GM18858 (cell line): ENCODE data around the gene GALE.
"Not testable (repeated sequence)": the region's sequence is repeated elsewhere in the genome, so short reads cannot be mapped to it uniquely, and the experiment has no call there.

Experiments used
- ATAC-seq: cut with Tn5 transposase; IDR thresholded peaks from one replicate; pipeline ENCODE4 v1.9.1; 2021; ENCODE audit not compliant: unreplicated experiment

Gene GALE

DNA sequence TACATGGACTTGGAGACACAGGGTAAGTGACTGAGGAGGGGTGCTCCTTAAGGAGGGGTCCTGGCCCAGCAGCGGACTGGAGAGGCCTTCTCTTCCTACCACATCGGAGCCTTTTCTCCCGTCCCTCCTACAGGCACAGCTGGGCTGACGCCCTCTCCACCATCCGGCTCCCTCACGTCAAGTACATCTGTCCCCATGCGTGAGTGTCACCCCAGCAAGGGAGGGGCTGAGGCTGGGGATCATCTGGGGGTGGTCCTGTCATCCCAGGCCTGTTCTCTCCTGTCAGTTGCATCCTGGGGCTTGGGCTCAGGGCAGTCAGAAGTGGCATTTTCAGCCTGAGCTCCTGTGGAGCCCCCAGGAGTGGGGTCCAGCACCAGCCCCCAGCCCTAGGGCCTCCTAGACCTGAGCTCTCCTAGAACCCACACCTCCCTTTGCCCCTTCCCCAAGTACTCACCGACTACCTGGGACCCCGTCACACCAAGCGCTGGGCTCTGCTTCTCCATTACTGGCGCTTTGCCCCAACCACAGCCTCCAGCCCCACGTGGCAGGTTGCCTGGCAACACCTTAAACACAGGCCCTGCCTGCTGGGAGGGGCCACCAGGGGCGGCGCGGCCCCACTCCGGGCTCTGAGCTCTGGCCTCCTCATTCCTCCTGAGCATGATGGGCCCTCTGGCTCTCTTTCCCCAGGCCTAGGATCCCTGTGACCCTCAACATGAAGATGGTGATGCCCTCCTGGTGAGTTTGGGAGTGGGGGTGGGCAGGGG is 7.4 kb downstream of the GALE start:
- no peak for ATAC-seq

DNA sequence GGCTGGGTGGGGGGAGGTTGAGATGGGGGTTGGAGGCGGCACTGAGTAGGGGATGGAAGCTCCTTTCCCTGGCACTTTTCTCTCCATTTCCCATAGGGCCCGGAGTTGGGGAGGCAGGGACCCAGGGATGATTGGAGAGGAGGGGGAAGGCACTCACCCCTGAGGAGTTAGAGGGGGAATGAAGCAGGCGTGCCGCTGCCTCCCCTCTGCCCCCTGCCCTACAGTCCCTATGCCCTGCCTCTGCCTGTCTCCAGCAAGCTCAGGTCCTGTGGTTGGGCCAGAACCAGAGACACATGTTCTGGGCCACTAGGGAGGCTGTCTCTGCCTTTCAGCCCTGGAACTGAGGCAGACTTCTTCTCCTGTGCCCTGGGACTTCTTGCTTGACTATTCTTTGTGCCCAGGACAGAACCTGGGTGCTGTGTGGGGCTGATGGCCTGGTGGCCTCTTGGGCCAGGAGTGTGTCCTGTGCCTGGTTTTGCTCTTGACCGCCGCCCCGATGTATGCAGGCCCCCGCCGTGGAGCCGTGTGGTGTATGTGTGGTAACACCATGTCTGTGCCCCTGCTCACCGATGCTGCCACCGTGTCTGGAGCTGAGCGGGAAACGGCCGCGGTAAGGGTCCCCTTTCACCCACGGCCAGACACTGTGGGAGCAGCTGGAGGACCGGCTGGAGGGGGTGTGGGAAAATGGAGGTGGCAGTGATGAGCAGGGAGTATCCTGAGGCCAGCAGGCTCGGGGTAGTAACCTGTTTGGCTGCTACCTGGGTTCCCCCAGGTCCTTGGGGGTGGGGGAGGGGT is 8.2 kb downstream of the GALE start:
- ATAC-seq: no peak

DNA sequence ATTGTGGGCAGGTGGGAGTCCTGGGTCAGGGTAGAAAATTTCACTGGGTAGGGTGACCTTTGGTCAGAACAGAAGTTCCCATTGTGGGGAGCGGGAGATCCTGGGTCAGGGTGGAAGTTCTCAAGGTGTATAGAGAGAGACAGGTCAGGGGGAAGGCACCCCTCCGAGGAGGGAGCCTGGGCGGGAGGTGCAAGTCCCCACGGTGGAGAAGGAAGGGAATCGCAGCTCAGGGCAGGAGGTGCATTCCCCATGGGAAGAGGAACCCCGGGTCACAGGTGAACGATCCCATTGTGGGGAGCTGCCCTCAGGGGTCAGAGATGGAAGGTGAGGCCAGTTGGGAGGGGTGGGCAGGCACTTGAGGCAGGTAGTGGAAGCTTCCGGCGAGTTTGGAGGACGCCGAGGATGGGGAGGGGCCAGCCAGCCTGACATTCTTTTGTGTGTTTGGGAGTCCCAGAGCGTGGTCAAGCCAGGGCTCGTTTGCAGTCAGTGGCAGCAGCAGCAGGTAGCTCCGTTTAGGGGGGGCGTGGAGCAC is 9.0 kb downstream of the GALE start:
- ATAC-seq: no peak

DNA sequence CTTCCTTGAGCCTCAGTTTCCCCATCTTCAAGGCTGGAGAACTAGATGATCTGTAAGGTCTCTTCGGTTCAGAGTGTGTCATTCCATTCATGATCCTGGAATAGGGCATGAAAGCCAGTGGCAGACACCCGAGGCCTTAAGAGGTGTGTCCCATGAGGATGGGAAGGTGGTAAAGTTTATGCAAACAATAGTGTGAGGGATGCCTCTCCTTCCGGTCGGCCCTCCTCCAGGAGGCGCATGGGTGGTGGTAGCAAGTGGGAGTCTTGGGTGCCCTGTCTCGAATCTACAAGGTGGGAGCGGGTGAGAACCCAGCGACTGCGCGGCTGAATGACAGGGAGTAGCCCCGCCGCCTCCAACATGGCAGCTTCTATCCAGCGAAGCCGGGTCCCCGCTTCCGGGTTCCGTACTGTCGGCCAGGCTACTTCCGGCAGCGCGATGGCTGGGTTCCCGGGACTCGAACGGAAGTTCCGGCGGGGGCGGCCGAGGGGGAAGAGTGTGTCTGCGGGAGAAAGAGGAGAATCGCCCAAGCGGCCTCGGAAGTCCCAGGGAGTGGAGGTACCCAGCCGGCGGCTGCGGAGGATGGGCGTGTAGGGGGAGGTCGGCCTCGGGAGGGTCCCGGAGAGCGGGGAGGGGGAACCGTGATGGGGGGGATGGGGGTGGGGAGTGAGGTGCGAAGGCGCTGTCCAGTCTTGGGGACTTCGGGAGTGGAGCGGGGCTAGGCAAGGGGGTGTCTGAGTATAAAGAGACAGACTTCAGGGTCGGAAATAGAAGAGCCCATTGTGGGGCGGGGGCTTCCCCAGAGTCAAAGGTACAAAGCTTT is 9.6 kb downstream of the GALE start, which contains the start of gene LYPLA2:
Gene LYPLA2 (plus strand): TSS at position 450 of the 820 bp plus-strand sequence. CDS start 1,538 bp downstream, outside the sequence.
- ATAC-seq: peak; percentile 56

DNA sequence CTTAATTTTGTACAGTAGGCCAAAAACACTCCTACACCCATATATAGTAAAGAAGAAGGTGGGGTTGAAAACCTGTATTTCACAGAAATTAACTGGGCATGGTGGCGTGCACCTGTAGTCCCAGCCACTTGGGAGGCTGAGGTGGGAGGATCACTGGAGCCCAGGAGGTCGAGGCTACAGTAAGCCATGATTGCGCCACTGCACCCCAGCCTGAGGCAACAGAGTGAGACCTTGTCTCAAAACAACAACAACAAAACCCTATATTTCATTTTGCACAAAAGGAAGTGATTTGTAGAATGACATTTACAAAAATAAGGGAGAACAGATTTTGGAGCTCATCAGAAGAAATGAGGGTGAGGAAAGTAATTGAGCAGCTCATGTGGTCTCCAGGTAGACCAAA is 11.9 kb downstream of the GALE start:
- no peak for ATAC-seq

DNA sequence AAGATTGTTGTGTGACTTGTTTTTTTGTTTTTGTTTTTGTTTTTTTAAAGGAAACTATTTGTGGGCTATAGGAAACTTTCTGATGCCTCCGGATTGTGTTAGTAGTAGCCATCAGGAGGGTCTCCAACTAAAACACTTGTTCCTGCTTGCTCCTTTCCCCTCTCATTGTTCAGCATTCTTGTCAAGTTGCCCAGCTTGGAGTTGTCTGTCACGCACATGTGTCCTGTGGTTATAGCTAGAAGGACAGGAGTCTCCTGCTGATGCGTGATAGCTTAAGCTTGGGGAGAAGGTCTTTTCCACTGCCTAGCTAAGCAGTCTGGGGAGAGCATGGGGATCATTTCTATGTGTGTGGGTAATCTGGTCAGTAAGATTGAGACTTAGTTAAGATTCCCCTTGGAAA is 12.9 kb downstream of the GALE start:
- no peak for ATAC-seq

DNA sequence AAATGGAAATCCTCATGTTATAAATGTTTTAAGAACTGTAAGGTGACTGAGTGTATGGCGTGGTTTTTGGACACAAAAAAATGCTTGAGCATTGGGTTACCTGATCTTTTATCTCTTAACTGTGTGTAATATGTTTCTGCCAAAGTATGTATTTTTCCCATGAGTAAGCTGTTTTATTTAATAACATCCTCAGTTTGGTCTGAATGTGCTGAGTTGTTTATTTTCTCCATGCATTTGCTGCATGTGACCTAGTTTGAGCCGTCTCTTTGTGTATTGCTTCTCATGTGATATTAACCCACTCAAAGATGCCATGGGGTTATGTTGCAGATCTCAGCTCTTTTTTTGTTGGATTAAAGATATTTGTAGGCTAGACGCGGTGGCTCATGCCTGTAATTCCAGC is 15.7 kb downstream of the GALE start:
- ATAC-seq: no peak

DNA sequence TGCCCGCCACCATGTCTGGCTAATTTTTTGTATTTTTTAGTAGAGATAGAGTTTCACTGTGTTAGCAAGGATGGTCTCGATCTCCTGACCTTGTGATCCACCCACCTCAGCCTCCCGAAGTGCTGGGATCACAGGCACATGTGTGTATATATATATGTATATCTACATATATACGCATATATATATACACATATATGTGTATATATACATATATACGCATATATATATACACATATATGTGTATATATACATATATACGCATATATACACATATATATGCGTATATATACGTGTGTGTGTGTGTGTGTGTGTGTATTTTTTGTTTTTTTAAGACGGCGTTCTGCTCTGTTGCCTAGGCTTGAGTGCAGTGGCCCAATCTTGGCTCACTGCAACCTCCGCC is 17.4 kb downstream of the GALE start:
- ATAC-seq: not testable (repeated sequence)

DNA sequence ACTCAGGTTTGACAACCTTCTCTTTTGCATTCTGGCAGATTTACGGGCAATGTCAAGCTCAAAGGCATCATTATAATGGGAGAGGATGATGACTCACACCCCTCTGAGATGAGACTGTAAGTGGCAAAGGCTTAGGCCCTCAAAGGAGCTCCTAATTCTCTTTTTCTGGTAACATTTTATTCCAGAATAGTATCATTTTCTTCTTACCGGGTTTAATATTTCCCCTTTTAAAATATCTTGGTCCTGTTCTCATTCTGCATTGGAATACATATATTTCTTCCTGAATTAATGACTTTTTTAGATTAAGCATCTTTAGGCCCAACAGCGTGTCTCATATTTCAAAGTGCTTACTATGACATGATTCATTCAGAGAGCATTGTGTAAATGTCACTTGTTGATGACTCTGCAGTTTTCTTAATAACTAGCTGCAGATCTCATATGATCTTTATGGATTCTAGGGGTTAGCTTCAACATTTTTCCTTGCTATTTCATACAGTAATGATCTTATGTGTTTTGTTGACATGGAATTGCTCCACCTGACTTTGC is 20.7 kb downstream of the GALE start:
- no peak for ATAC-seq

DNA sequence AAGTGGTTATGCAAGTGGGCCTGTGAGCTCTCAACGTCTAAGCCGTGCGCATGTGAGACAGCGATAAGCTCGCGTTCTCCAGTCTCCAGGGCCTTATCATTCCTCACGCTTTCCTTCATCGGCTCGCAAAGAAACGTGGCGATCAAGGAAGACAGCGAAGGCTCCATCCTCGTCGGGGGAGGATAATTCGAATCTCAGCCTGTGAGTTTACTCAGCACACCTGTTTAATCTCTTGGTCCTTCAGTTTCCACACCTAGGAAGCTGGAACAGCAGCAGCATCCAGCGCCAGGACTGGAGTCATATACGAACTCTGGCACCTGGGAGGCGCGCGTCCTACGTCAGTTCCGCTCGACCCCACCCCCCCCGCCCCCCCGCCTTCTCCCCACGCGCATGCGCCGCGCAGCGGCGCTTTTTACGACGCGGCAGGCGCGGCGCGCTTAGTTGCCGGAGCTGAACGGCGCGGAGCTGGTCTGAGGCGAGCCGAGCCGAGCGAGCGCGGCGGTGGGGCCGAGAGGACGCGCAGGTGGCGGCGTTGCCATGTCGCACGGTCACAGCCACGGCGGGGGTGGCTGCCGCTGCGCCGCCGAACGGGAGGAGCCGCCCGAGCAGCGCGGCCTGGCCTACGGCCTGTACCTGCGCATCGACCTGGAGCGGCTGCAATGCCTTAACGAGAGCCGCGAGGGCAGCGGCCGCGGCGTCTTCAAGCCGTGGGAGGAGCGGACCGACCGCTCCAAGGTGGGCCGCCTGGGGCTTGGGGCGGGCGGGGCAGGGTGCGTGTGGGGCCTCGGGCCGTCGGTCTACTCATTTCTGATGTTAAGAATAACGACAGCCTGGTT is 22.4 kb downstream of the GALE start, which contains the start of gene PITHD1:
Gene PITHD1 (plus strand): TSS at position 440 of the 836 bp plus-strand sequence. CDS start 98 bp downstream, at position 538.
- peak; percentile 34 for ATAC-seq

DNA sequence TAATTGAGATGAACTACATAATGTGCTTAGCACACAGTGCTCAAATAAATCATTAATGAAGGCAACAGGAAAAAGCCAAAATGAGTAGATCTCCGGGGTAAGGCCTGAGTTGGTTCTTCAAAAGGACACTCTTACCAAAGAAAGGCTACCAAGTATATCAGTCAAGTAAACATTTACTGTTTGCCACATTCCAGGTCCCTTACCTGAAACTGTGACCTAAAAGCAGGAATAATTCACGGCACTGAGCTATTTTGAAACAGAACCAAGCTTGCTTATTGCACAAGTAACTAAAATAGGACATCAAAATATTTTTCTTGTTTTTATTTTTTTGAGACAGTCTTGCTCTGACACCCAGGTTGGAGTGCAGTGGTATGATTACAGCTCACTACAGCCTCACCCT is 24.3 kb downstream of the GALE start:
- no peak for ATAC-seq

DNA sequence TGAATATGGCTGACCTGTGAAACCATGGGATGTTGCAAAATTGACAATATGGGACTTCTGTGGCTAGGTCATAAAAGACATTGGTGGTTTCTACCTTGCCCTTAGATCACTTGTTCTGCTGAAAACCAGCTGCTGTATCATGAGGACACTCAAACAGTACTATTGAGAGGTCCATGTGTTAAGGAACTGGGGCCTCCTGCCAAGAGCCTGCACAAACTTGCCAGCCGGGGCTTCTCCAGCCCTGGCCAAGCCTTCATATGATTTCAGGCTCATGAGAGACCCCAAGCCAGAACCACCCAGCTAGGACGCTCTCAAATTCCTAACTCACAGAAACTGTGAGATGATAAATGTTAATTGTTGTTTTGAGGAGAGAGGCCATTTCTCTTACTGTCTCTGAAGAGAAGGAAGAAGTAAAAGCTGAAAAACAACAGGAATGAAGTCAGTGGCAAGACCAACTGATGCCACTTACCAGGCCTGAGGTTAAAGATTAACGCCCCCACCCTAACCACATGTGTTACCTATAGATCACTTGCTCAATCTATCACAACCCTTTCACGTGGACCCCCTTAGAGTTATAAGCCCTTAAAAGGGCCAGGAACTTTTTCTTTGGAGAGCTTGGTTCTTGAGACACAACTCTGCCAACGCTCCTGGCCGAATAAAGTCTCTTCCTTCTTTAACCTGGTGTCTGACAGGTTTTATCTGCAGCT is 26.2 kb downstream of the GALE start:
- ATAC-seq: no peak

DNA sequence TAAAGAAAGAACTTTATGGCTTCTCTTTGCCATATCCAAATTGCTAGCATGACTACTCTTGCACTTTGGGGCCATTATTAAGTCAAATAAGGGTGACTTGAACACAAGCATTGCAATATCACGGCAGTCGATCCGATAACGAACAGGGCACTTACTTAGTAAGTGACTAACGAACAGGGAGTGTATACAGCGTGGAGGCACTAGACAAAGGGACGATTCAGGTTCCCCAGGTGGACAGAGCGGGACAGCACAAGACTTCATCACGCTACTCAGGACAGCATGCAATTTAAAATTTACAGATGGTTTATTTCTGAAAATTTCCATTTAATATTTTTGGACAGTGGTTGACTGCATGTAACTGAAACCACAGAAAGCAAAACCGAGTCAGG is 27.7 kb downstream of the GALE start:
- ATAC-seq: no peak

DNA sequence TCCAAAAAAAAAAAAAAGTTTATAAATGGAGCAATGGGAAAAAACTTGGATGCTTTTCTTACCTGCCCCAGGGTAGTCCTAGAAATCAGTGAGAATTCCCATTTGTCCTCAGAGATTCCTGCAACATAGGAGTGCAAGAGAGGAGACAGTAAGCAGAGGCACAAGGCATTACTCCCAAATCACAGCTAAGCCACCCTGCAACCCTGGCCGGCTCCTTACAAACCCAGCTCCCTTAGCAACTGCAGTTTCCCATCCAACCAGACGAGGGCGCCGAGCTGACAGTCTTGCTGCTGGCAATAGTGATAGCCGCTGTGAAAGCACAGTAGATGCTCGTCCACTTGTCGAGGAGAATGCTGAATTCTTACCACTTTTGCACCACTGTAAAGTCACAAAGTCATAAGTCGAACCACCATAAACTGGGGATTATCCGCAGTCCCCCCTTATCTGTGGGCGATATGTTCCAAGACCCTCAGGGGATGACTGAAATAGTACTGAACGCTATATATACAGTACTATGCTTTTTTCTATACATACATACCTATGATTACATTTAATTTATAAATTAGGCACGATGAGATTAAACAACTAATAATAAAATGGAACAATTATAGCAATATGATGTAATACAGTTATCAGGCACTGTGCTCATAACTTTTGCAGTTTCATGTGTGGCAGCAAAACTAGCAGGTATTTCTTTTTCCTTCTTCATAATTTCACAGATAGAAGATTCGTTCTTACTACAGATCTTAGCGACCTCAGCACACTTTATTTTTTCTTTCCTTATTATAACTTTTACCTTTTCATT is 28.3 kb downstream of the GALE start:
- no peak for ATAC-seq

DNA sequence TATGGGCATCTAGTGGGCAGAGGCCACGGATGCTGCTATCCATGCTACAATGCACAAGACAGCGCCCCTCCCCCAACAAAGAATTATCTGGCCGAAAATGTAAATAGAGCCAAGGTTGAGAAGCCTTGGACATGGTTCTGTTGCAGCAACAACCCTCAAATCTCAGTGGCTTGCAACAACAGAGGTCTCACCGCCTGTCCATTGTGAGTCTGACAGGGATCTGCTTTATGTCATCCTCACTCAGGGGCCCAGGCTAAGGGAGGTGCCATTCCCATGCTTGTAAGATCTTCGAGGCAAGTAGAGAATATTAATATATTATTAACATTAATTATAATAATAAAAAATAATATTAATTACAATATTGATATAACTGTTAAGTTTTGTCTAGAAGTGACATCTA is 31.8 kb downstream of the GALE start:
- ATAC-seq: no peak

DNA sequence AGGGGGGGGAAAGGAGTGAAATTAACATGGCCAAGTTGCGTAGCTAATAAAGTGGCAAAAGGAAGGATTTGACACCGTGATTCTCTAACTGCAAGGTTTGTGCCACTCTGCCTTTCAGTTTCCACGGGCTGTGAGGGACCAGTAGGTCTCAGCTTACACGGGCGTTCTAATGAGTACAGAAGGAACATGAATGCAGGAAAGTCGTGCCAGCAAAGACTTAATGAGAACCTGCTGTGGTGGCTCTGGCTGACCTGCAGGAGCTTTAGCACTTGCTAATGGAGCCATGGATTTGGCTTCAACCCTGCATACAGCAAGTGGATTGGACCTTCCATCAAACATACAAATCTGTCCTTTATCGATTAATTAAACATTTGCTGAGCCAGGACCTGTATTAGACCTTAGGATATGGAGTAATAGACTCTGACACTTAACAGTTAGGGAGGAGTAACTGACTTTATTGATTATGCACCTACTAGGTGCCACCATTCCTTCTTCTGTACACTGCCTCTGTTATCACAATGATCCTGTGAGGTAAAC is 37.4 kb downstream of the GALE start:
- no peak for ATAC-seq

DNA sequence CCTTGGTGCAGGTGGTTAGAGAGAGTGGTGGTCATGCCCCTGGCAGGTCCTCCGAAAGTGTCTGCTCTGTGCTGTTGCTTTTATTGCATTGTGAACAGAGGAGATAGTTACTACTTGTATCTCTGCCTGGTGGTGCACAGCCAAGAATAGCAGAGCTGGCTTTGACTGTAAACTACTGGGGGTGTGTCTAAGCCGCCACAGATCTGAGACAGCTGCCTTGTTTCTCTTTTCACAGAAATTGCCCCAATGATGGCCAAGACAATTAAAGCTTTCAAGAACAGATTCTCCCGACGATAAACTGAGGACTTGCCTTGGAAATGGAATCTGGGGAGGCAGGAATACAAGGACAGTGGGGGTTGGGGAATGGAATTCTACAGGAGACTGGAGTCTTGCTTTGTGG is 41.3 kb downstream of the GALE start:
- no peak for ATAC-seq

DNA sequence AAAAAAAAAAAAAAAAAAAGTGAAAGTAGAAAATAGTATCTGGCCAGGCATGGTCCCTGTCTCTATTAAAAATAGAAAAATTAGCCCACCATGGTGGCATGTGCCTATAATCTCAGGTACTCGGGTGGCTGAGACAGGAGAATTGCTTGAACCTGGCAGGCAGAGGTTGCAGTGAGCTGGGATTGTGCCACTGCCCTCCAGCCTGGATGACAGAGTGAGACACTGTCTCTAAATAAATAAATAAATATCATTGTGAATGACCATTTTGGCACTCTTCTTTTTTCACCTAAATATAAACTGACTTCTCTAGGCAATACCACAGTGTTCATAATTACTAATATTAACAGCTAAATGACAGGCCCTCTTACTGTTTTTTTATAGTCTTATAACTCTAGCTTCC is 42.7 kb downstream of the GALE start:
- ATAC-seq: no peak
